Esophagus squamous epithelium (tissue), 5 donors: ENCODE data around the gene DUSP15. TPM values are rescaled to one million over a fixed set of nuclear protein-coding genes. Genes with fewer than 3 reads are reported as not detected.

Source experiments
- DNase-seq: peaks from one replicate; lab custom pipeline; 2025; lab: John Stamatoyannopoulos, UW
- H3K27ac ChIP-seq, 4 donors: fragments of 200-600 bp; sonication (generic); one replicate each; pipeline ENCODE4 v1.5.1; 2016 to 2019; ENCODE audit warnings: mild to moderate bottlenecking in 1 of 4
- H3K27me3 ChIP-seq, 4 donors: fragments of 200-600 bp; sonication (generic); 1 replicate in 3 of 4; 2 replicates in 1 of 4; pipeline versions ENCODE4 v1.5.1 to v1.6.0; 2017 to 2021; ENCODE audit warnings: antibody characterized with exemption in 1 of 4
- H3K36me3 ChIP-seq, 3 donors: fragments of 200-600 bp; sonication (generic); one replicate each; pipeline ENCODE4 v1.5.1; 2016 to 2019
- H3K4me1 ChIP-seq, 3 donors: fragments of 200-600 bp; sonication (generic); one replicate each; pipeline ENCODE4 v1.5.1; 2017 to 2019
- H3K4me3 ChIP-seq, 4 donors: fragments of 200-600 bp; sonication (generic); 1 replicate in 3 of 4; 2 replicates in 1 of 4; pipeline ENCODE4 v1.5.1; 2016 to 2019; ENCODE audit warnings: mild to moderate bottlenecking in 2 of 4, moderate library complexity in 1 of 4
- H3K9me3 ChIP-seq, 3 donors: fragments of 200-600 bp; sonication (generic); one replicate each; pipeline ENCODE4 v1.5.1; 2016 to 2019
- POLR2A ChIP-seq, 4 donors: fragments of 450-650 bp; IDR thresholded peaks; one replicate each; pipeline ENCODE4 v1.6.1; 2017; ENCODE audit warnings: antibody characterized with exemption in 4 of 4, mild to moderate bottlenecking in 4 of 4, moderate library complexity in 3 of 4
- WGBS, 2 donors: methylation state at CpG; one replicate each; pipeline ENCODE4 v1.1.5; 2018; 5-methylcytosine and 5-hydroxymethylcytosine counted together
- intact Hi-C: fragments of 100-400 bp; cut with DNase I; formaldehyde crosslinking; loops from one replicate; pipeline ENCODE4 v1.15.0; 2022
- total RNA-seq, 4 donors: library from RNA; depleted of rRNA; stranded (reverse); fragments of >200 nt; gene quantifications; one replicate each; pipeline ENCODE4 v1.1.0, GENCODE V29; 2016
- TF ChIP-seq, protein P1 (sequence below), 6 experiments: fragments of 450-650 bp in 4 of 6; fragments of 200-600 bp in 2 of 6; sonication (generic) in 2 of 6; IDR thresholded peaks; one replicate each; pipeline ENCODE4 v1.5.1; 2016 to 2019; ENCODE audit warnings: antibody characterized with exemption in 6 of 6, mild to moderate bottlenecking in 4 of 6, moderate library complexity in 4 of 6
- donor health status: DM: yes; HTN: yes; CAD: no.

DUSP15 gene
- total RNA-seq, 4 donors from 2014 or later: 0.32 to 0.44 (median 0.38) TPM

DNA sequence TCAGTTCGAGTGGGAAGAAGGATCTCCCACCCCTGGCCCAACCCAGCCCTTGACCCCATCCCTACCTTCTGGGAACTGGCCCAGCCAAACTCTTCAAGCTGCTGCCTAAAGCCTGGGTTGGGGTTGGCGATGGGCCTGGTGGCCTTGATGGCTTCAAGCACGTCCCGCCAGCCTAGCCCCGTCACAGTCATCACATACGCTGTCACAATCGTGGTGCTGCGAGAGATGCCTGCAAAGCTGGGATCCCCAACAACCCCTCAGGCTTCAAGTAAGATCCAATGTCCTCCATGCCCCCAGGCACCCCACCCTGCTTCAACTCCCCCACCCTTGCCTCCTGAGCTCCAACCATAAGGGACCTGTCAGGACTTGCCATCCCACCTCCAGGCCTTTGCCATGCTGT is 7.8 kb downstream of the DUSP15 start:
- Histone ChIP-seq H3K4me3 (no peak overlapping the region), H3K27me3 (peaks cover 0 to 42% (median 0%) of the 10 kb centered on the region in 4 donors), H3K27ac (no peak overlapping the region), H3K9me3 (no peaks in the 10 kb centered on the region), H3K4me1 (peaks cover 13 to 22% (median 16%) of the 10 kb centered on the region in 3 donors), H3K36me3 (no peaks in the 10 kb centered on the region)
- intact Hi-C loops: no loop called here
- DNase-seq: no peak
- no peak for TF ChIP-seq POLR2A (IDR thresholded peaks at IDR 0.05)
- TF ChIP-seq, protein P1, sequence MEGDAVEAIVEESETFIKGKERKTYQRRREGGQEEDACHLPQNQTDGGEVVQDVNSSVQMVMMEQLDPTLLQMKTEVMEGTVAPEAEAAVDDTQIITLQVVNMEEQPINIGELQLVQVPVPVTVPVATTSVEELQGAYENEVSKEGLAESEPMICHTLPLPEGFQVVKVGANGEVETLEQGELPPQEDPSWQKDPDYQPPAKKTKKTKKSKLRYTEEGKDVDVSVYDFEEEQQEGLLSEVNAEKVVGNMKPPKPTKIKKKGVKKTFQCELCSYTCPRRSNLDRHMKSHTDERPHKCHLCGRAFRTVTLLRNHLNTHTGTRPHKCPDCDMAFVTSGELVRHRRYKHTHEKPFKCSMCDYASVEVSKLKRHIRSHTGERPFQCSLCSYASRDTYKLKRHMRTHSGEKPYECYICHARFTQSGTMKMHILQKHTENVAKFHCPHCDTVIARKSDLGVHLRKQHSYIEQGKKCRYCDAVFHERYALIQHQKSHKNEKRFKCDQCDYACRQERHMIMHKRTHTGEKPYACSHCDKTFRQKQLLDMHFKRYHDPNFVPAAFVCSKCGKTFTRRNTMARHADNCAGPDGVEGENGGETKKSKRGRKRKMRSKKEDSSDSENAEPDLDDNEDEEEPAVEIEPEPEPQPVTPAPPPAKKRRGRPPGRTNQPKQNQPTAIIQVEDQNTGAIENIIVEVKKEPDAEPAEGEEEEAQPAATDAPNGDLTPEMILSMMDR (IDR thresholded peaks at IDR 0.05): no peak
- 71 to 92% methylated on average over 1 to 6 of the region's 8 CpGs for WGBS, 2 donors

DNA sequence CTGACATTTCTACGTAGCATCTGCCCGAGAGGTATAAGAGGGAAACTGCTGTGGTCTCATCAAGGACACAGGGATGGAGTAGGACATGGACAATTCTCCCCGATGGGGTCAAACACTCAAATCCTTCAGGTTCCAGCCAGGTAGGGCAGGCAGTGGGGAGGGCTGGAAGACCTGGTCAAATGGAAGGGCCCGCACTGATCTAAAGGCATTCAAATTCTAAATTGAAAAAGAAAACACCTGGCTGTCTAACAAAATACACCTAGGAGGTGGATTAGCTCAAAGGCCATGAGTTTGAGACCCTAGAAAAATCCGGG is 8.2 kb downstream of the DUSP15 start:
- WGBS, 2 donors: 74 to 75% methylated on average over 3 of the region's 5 CpGs
- peaks cover 0 to 46% (median 0%) of the 10 kb centered on the region in 4 donors for H3K27me3 ChIP-seq
- no peak for TF ChIP-seq POLR2A (IDR thresholded peaks at IDR 0.05)
- H3K9me3 ChIP-seq: no peaks in the 10 kb centered on the region
- H3K27ac ChIP-seq: no peak overlapping the region
- H3K4me3 ChIP-seq: peak overlapping the region in 2 of 4 donors; percentile 47 to 65
- peaks cover 13 to 22% (median 16%) of the 10 kb centered on the region in 3 donors for H3K4me1 ChIP-seq
- intact Hi-C loops: no loop called here
- no peak for DNase-seq
- H3K36me3 ChIP-seq: no peaks in the 10 kb centered on the region

DNA sequence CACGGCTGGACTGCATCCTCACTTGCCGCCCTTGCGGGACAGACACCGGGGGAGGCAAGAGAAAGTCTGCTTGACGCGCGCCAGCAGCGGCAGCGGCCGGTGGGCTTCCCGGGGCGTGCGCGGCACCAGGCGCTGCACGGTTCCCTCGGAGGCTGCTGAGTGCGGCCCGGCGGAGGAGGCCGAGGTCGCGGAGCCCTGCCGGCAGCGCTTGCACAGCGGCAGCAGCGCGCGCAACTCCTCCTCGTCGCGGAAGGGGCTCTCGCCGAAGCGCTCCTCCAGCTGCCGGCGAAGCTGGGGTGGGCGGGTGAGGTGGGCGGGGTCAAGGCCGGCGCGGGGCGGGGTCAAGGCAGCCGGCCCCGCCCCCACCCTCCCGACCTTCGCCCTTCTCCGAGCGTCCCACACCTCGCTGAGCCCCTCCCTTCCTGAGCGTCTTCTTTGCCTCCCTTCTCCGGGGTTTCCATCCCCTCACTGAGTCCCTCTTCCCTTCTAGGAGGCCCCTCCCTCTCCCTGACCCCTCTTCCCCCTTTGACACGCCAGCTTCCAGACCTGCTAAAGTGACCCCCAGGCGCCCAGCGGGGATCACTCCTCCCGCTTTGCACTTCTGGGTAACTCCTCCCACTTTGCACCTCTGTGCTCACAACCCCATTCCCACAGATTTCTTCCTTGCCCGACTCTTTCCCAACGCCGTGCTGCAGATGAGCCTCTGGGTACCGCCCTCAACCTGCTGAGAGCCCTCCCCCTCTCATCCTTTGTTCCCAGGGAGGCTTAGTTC is 8.8 kb downstream of the DUSP15 start:
- Histone ChIP-seq H3K4me1 (peaks cover 13 to 22% (median 16%) of the 10 kb centered on the region in 3 donors), H3K36me3 (no peaks in the 10 kb centered on the region), H3K27ac (peak overlapping the region in 2 of 4 donors; percentile 10 to 60), H3K9me3 (no peaks in the 10 kb centered on the region), H3K27me3 (peaks cover 0 to 52% (median 0%) of the 10 kb centered on the region in 4 donors), H3K4me3 (peak overlapping the region; percentile 47 to 75 (median 58))
- WGBS, 2 donors: 7 to 64% methylated on average over 8 to 29 of the region's 60 CpGs
- no peak for DNase-seq
- intact Hi-C loops: no loop called here
- peak in 1 of 4 donors; percentile 13 for TF ChIP-seq POLR2A (IDR thresholded peaks at IDR 0.05)
- TF ChIP-seq, protein P1 (IDR thresholded peaks at IDR 0.05): no peak

DNA sequence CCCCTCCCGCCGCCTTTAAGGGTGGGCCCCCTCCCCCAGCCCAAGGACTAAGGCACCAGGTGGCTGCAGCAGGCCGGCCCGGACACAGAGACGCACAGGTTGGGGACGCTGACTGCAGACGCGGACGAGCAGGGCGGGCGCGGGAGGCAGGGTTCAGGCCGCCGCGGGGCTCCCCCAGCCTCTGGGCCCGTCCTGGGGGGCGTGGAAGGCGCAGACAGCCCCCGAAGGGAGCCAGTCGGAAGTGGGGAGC is 9.3 kb downstream of the DUSP15 start:
- no peak for DNase-seq
- peak overlapping the region; percentile 47 to 75 (median 58) for H3K4me3 ChIP-seq
- H3K36me3 ChIP-seq: no peaks in the 10 kb centered on the region
- peak overlapping the region in 2 of 4 donors; percentile 10 to 60 for H3K27ac ChIP-seq
- H3K27me3 ChIP-seq: peaks cover 0 to 57% (median 0%) of the 10 kb centered on the region in 4 donors
- TF ChIP-seq POLR2A (IDR thresholded peaks at IDR 0.05): no peak
- TF ChIP-seq, protein P1 (IDR thresholded peaks at IDR 0.05): no peak
- H3K4me1 ChIP-seq: peaks cover 13 to 22% (median 16%) of the 10 kb centered on the region in 3 donors
- no peaks in the 10 kb centered on the region for H3K9me3 ChIP-seq
- intact Hi-C loops: no loop called here
- WGBS, 2 donors: 0% methylated on average over 1 of the region's 20 CpGs; no CpG with 5 or more reads in 1 of the 2 donors

DNA sequence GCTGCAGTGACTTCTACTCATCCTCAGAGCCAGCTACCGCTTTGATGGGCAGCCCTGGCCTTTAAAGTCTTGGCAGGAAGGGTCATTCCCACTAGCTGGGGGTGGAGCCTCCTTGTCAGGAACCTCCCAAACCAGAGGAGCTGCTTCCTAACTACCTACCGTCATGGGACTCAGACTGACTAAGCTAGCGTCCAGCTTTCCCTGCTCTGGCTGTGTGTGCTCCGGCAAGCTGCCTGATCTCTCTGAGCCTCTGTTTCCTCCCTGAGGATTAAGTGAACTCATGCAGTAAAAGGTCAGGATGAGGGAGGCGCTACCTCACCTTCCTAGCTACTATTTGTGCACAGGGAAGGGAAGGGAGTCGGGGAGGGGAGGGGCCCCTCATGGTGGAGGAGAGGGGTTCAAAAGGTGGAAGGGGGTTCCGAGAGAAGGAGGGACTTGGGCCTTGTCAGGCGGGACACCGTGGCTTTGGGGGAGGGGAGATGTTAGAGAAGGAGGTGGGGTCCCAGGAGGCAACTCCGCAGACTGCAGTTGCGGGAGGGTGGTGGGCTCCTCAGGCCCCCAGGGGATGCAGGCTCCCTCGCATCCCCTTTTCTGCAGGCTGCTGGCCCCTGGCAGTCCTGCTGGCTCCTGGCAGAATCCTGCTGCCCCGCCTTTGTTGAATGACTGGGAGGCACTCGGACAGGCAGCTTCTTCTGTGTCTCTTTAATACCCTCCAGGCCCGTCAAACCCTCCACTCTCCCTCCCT is 9.8 kb downstream of the DUSP15 start:
- peak overlapping the region; percentile 47 to 75 (median 58) for H3K4me3 ChIP-seq
- peaks cover 0 to 62% (median 0%) of the 10 kb centered on the region in 4 donors for H3K27me3 ChIP-seq
- H3K27ac ChIP-seq: peak overlapping the region in 2 of 4 donors; percentile 10 to 60
- H3K4me1 ChIP-seq: peaks cover 13 to 22% (median 16%) of the 10 kb centered on the region in 3 donors
- H3K9me3 ChIP-seq: no peaks in the 10 kb centered on the region
- DNase-seq: no peak
- WGBS, 2 donors: 9 to 13% methylated on average over 11 to 12 of the region's 15 CpGs
- H3K36me3 ChIP-seq: no peaks in the 10 kb centered on the region
- TF ChIP-seq, protein P1 (IDR thresholded peaks at IDR 0.05): no peak
- no peak for TF ChIP-seq POLR2A (IDR thresholded peaks at IDR 0.05)
- intact Hi-C loops: no loop called here
